Ishikawa (cell line): Measurements from ENCODE around the gene PREX1.

Experiments used
- CEBPB ChIP-seq: IDR thresholded peaks from 2 replicates; pipeline ENCODE4 v1.6.1; 2012
- CREB1 ChIP-seq: IDR thresholded peaks from 2 replicates; pipeline ENCODE4 v1.6.1; 2012; ENCODE audit warnings: low read depth
- EGR1 ChIP-seq: IDR thresholded peaks from 2 replicates; pipeline ENCODE4 v1.6.1; 2012
- EP300 ChIP-seq: IDR thresholded peaks from 2 replicates; pipeline ENCODE4 v1.6.1; 2012; ENCODE audit warnings: borderline replicate concordance
- FOXM1 ChIP-seq: IDR thresholded peaks from 2 replicates; pipeline ENCODE4 v1.6.1; 2012; ENCODE audit warnings: low read depth, borderline replicate concordance
- MAX ChIP-seq: IDR thresholded peaks from 2 replicates; pipeline ENCODE4 v1.6.1; 2012
- NFIC ChIP-seq: IDR thresholded peaks from 2 replicates; pipeline ENCODE4 v1.6.1; 2012
- RAD21 ChIP-seq: IDR thresholded peaks from 2 replicates; pipeline ENCODE4 v1.6.1; 2012; ENCODE audit warnings: low read depth
- REST ChIP-seq: IDR thresholded peaks from 2 replicates; pipeline ENCODE4 v1.6.1; 2012; ENCODE audit warnings: low read depth, mild to moderate bottlenecking
- TAF1 ChIP-seq: IDR thresholded peaks from 2 replicates; pipeline ENCODE4 v1.6.1; 2012; ENCODE audit warnings: low read depth, mild to moderate bottlenecking
- TCF12 ChIP-seq: IDR thresholded peaks from 2 replicates; pipeline ENCODE4 v1.6.1; 2012; ENCODE audit warnings: low read depth
- TEAD4 ChIP-seq: IDR thresholded peaks from 2 replicates; pipeline ENCODE4 v1.6.1; 2012
- USF1 ChIP-seq: IDR thresholded peaks from 2 replicates; pipeline ENCODE4 v1.6.1; 2012
- YY1 ChIP-seq: IDR thresholded peaks from 2 replicates; pipeline ENCODE4 v1.6.1; 2012; ENCODE audit warnings: low read depth
- ZBTB7A ChIP-seq: IDR thresholded peaks from 2 replicates; pipeline ENCODE4 v1.6.1; 2012; ENCODE audit warnings: low read depth

The PREX1 gene

GRCh38 chr20:48640871-48641270, 186.9 kb downstream of the PREX1 start:
- TF ChIP-seq FOXM1 (no peak), TAF1 (no peak), REST (no peak), CREB1 (no peak), EP300 (no peak), YY1 (no peak), EGR1 (no peak), ZBTB7A (no peak), MAX (no peak), TCF12 (no peak), RAD21 (no peak), USF1 (no peak), NFIC (no peak), CEBPB (no peak), TEAD4 (no peak)

GRCh38 chr20:48639899-48640298, 187.9 kb downstream of the PREX1 start:
- TF ChIP-seq USF1 (no peak), FOXM1 (no peak), NFIC (no peak), TAF1 (no peak), ZBTB7A (no peak), CREB1 (no peak), TEAD4 (no peak), EGR1 (no peak)

- TF ChIP-seq USF1 = no peak
- TF ChIP-seq NFIC = no peak
- no peak for TF ChIP-seq ZBTB7A
- no peak for TF ChIP-seq MAX
- TF ChIP-seq TCF12 = no peak
These were observed 189.3 kb downstream of the PREX1 start for GRCh38 chr20:48638546-48638945.

- no peak for TF ChIP-seq CEBPB
These were observed 190.3 kb downstream of the PREX1 start for GRCh38 chr20:48637461-48637860.

- TF ChIP-seq MAX (no peak), ZBTB7A (no peak), RAD21 (no peak), USF1 (no peak), CREB1 (no peak), FOXM1 (no peak), TCF12 (no peak), EGR1 (no peak), EP300 (no peak), YY1 (no peak), CEBPB (no peak), REST (no peak), NFIC (no peak), TAF1 (no peak), TEAD4 (no peak)
These were observed 191.5 kb downstream of the PREX1 start for GRCh38 chr20:48636301-48636700.

- TF ChIP-seq YY1 (no peak), RAD21 (peak; percentile 80)
These were observed 192.0 kb downstream of the PREX1 start for GRCh38 chr20:48635791-48636267.
